Peyer's patch (tissue), 4 donors: Measurements from ENCODE around the gene SMIM43. TPM values are rescaled to one million over a fixed set of nuclear protein-coding genes. Genes with fewer than 3 reads are reported as not detected.
A peak's percentile ranks its signal among the peaks of the same experiment; 100 is the strongest.
"Not testable (repeated sequence)": the region's sequence is repeated elsewhere in the genome, so short reads cannot be mapped to it uniquely, and the experiment has no call there.

Source experiments
- DNase-seq, 3 donors: peaks; one replicate each; pipeline ENCODE4 v3.0.0-alpha.2; 2017 to 2019
- H3K27ac ChIP-seq, 4 donors: fragments of 200-600 bp; sonication (generic); one replicate each; pipeline ENCODE4 v1.5.1; 2016 to 2019
- H3K27me3 ChIP-seq, 2 donors: fragments of 200-600 bp; sonication (generic); one replicate each; pipeline ENCODE4 v1.5.1; 2019
- H3K36me3 ChIP-seq, 3 donors: fragments of 200-600 bp; sonication (generic); one replicate each; pipeline ENCODE4 v1.5.1; 2016 to 2019
- H3K4me1 ChIP-seq, 4 donors: fragments of 200-600 bp; sonication (generic); one replicate each; pipeline ENCODE4 v1.5.1; 2016 to 2019
- H3K4me3 ChIP-seq, 4 donors: fragments of 200-600 bp; sonication (generic); 1 replicate in 3 of 4; 2 replicates in 1 of 4; pipeline ENCODE4 v1.5.1; 2016 to 2019; ENCODE audit warnings: mild to moderate bottlenecking in 1 of 4
- H3K9me3 ChIP-seq, 4 donors: fragments of 200-600 bp; sonication (generic); one replicate each; pipeline ENCODE4 v1.5.1; 2016 to 2019; ENCODE audit warnings: mild to moderate bottlenecking in 1 of 4
- POLR2A ChIP-seq, 2 donors: fragments of 450-650 bp; IDR thresholded peaks; one replicate each; pipeline ENCODE4 v1.5.1; 2017; ENCODE audit warnings: antibody characterized with exemption in 2 of 2, mild to moderate bottlenecking in 2 of 2, moderate library complexity in 2 of 2
- total RNA-seq, 4 donors: library from RNA; depleted of rRNA; stranded (reverse); fragments of >200 nt; gene quantifications; one replicate each; pipeline ENCODE4 v1.1.0, GENCODE V29; 2016
- TF ChIP-seq, protein P1 (sequence below), 6 experiments: fragments of 450-650 bp in 4 of 6; fragments of 200-600 bp in 2 of 6; sonication (generic) in 1 of 6; IDR thresholded peaks; one replicate each; pipeline ENCODE4 v1.5.1; 2017 to 2019; ENCODE audit warnings: antibody characterized with exemption in 6 of 6, mild to moderate bottlenecking in 3 of 6, moderate library complexity in 1 of 6

The SMIM43 gene
- total RNA-seq, 4 donors from 2014 or later = not detected

DNA sequence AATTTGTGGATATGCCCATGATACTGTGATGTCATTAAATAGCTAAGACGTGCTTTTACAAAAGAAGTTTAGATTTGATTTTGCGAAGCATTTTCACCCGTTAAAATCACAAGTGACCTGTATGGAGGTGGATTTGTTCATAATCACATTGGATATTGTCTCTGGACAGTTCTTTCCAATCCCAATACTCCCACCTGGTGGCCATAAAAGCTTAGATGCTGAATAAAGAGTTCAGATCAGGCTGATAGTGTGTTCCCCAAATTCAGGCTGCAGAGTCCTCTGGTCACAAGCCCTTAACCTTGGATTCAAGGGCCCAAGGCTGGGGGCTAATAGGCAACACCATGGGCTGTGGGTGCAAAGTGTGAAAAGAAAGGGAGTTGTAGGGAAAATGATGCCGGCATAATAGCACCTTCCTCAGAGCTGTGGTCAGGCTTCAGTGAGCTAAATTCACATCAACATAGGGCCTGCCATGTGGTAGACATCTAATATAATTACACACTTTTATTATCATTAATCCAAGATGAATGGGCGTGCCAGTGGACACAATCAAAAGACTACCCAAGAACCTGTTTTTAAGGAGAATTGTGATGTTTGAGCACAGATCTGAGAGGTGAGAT is 28.1 kb downstream of the SMIM43 start:
- no peaks in the 10 kb centered on the region for H3K36me3 ChIP-seq
- no peaks in the 10 kb centered on the region for H3K4me1 ChIP-seq
- no peak for DNase-seq
- no peaks in the 10 kb centered on the region for H3K27me3 ChIP-seq
- no peak overlapping the region for H3K4me3 ChIP-seq
- no peaks in the 10 kb centered on the region for H3K9me3 ChIP-seq
- TF ChIP-seq, protein P1, sequence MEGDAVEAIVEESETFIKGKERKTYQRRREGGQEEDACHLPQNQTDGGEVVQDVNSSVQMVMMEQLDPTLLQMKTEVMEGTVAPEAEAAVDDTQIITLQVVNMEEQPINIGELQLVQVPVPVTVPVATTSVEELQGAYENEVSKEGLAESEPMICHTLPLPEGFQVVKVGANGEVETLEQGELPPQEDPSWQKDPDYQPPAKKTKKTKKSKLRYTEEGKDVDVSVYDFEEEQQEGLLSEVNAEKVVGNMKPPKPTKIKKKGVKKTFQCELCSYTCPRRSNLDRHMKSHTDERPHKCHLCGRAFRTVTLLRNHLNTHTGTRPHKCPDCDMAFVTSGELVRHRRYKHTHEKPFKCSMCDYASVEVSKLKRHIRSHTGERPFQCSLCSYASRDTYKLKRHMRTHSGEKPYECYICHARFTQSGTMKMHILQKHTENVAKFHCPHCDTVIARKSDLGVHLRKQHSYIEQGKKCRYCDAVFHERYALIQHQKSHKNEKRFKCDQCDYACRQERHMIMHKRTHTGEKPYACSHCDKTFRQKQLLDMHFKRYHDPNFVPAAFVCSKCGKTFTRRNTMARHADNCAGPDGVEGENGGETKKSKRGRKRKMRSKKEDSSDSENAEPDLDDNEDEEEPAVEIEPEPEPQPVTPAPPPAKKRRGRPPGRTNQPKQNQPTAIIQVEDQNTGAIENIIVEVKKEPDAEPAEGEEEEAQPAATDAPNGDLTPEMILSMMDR (IDR thresholded peaks at IDR 0.05) = peak in 4 of 6 experiments; percentile 30 to 39 (median 36)
- TF ChIP-seq POLR2A (IDR thresholded peaks at IDR 0.05) = no peak
- no peak overlapping the region for H3K27ac ChIP-seq

DNA sequence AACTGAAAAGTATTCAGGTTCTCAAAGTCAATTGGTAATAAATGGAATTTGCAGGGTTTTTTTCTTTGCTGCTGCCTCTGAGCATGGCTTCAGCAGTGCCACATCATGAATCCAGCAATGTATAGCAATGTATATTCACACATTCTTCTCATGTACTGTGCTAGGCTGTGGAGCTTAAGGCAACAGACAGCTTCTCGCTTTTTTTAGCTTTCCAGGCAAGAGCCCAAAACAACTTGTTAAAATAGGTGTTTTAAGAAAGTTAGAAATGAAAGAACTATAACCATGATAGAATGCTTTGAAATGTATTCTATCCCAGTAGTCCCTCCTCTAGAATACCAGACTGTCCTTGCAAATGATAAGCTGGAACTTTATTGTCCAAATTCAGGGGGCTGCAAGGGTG is 30.4 kb downstream of the SMIM43 start:
- H3K9me3 ChIP-seq = no peaks in the 10 kb centered on the region
- no peaks in the 10 kb centered on the region for H3K27me3 ChIP-seq
- no peak overlapping the region for H3K4me3 ChIP-seq
- no peak overlapping the region for H3K27ac ChIP-seq
- no peak for TF ChIP-seq POLR2A (IDR thresholded peaks at IDR 0.05)
- H3K36me3 ChIP-seq = no peaks in the 10 kb centered on the region
- H3K4me1 ChIP-seq = no peaks in the 10 kb centered on the region
- DNase-seq = no peak

- TF ChIP-seq, protein P1 (IDR thresholded peaks at IDR 0.05) = no peak
- no peak for DNase-seq
- H3K36me3 ChIP-seq = no peaks in the 10 kb centered on the region
- no peak overlapping the region for H3K27ac ChIP-seq
- no peaks in the 10 kb centered on the region for H3K27me3 ChIP-seq
- H3K4me1 ChIP-seq = no peaks in the 10 kb centered on the region
- no peaks in the 10 kb centered on the region for H3K9me3 ChIP-seq
- H3K4me3 ChIP-seq = no peak overlapping the region
Measured at GRCh38 chr4:121733942-121734341, 31.0 kb downstream of the SMIM43 start.

DNA sequence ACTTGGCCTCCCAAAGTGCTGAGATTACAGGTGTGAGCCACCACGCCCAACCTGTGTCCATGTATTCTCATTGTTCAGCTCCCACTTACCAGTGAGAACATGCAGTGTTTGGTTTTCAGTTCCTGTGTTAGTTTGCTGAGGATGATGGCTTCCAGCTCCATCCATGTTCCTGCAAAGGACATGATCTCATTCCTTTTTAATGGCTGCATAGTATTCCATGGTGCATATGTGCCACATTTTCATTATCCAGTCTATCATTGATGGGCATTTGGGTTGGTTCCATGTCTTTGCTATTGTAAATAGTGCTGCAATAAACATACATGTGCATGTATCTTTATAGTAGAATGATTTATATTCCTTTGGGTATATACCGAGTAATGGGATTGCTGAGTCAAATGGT is 35.2 kb downstream of the SMIM43 start:
- H3K9me3 ChIP-seq, H3K27ac ChIP-seq, H3K27me3 ChIP-seq, H3K4me1 ChIP-seq, H3K4me3 ChIP-seq, H3K36me3 ChIP-seq, DNase-seq: not testable (repeated sequence)

GRCh38 chr4:121728798-121729226 is 36.2 kb downstream of the SMIM43 start:
- H3K27me3 ChIP-seq = no peaks in the 10 kb centered on the region
- TF ChIP-seq POLR2A (IDR thresholded peaks at IDR 0.05) = no peak
- TF ChIP-seq, protein P1 (IDR thresholded peaks at IDR 0.05) = no peak
- DNase-seq = no peak
- no peaks in the 10 kb centered on the region for H3K9me3 ChIP-seq
- no peaks in the 10 kb centered on the region for H3K4me1 ChIP-seq
- H3K27ac ChIP-seq = no peak overlapping the region
- no peaks in the 10 kb centered on the region for H3K36me3 ChIP-seq
- H3K4me3 ChIP-seq = no peak overlapping the region

GRCh38 chr4:121728066-121728465 is 36.9 kb downstream of the SMIM43 start:
- H3K4me3 ChIP-seq = no peak overlapping the region
- TF ChIP-seq POLR2A (IDR thresholded peaks at IDR 0.05) = no peak
- TF ChIP-seq, protein P1 (IDR thresholded peaks at IDR 0.05) = no peak

More at GRCh38 chr4:121728066-121728465, 36.9 kb downstream of the SMIM43 start:
- H3K36me3 ChIP-seq = no peaks in the 10 kb centered on the region
- H3K27ac ChIP-seq = no peak overlapping the region
- no peaks in the 10 kb centered on the region for H3K9me3 ChIP-seq
- H3K4me1 ChIP-seq = no peaks in the 10 kb centered on the region
- no peaks in the 10 kb centered on the region for H3K27me3 ChIP-seq
- no peak for DNase-seq
